Caco-2 (cell line): ENCODE measurements around the gene EEF2. TPM values are rescaled to one million over a fixed set of nuclear protein-coding genes. Genes with fewer than 3 reads are reported as not detected.
"Not testable (repeated sequence)": the region's sequence is repeated elsewhere in the genome, so short reads cannot be mapped to it uniquely, and the experiment has no call there.

Source experiments
- BruUV-seq: library from RNA; stranded (reverse); fragments of 400-500 nt; replicated peaks from 2 replicates; lab custom pipeline; 2021; lab: Mats Ljungman, UMichigan
- CTCF ChIA-PET: fragments of 300-600 bp; sonication (Branson Sonifier 250); formaldehyde crosslinking; loops from one replicate; lab custom pipeline; 2022; ENCODE audit warnings: antibody characterized with exemption; lab: Charles Lee
- POLR2A ChIA-PET: fragments of 300-600 bp; sonication (Branson Sonifier 250); formaldehyde crosslinking; loops from one replicate; lab custom pipeline; 2022; ENCODE audit warnings: antibody characterized with exemption; lab: Charles Lee
- DNase-seq, 2 experiments: peaks; one replicate each; pipeline versions ENCODE4 v3.0.0 to v3.0.0-alpha.2; 2020 to 2022
- H3K27me3 ChIP-seq: replicated peaks from 2 replicates; pipeline ENCODE4 v1.6.0; 2011; ENCODE audit warnings: low read length; ENCODE audit not compliant: control insufficient read depth, insufficient read depth
- H3K36me3 ChIP-seq: 2 replicates; pipeline ENCODE4 v1.5.1; 2011; ENCODE audit warnings: low read length; ENCODE audit not compliant: control insufficient read depth, insufficient read depth
- H3K4me1 ChIP-seq: fragments of 250-450 bp; sonication (Bioruptor Pico); 2 replicates; pipeline ENCODE4 v1.5.1; 2020; ENCODE audit warnings: mild to moderate bottlenecking
- H3K4me3 ChIP-seq: 2 replicates; pipeline ENCODE4 v1.5.1; 2011; ENCODE audit warnings: low read depth, mild to moderate bottlenecking, control low read depth, low read length
- H3K9me3 ChIP-seq: fragments of 250-450 bp; sonication (Bioruptor Pico); 2 replicates; pipeline ENCODE4 v1.5.1; 2020; ENCODE audit warnings: mild to moderate bottlenecking, moderate library complexity
- H3K27ac Mint-ChIP-seq: one replicate; pipeline ENCODE4 v1.8.0; 2022; ENCODE audit warnings: mixed read lengths; ENCODE audit not compliant: unreplicated experiment
- H3K27me3 Mint-ChIP-seq: one replicate; pipeline ENCODE4 v1.8.0; 2022; ENCODE audit warnings: mixed read lengths; ENCODE audit not compliant: insufficient read depth, unreplicated experiment
- H3K36me3 Mint-ChIP-seq: one replicate; pipeline ENCODE4 v1.8.0; 2022; ENCODE audit warnings: mild to moderate bottlenecking, mixed read lengths; ENCODE audit not compliant: insufficient read depth, unreplicated experiment
- H3K4me1 Mint-ChIP-seq: one replicate; pipeline ENCODE4 v1.8.0; 2022; ENCODE audit warnings: low read depth, mixed read lengths; ENCODE audit not compliant: unreplicated experiment
- H3K4me3 Mint-ChIP-seq: one replicate; pipeline ENCODE4 v1.8.0; 2022; ENCODE audit warnings: mild to moderate bottlenecking, moderate library complexity, mixed read lengths; ENCODE audit not compliant: unreplicated experiment
- H3K9me3 Mint-ChIP-seq: one replicate; pipeline ENCODE4 v1.8.0; 2022; ENCODE audit warnings: mixed read lengths; ENCODE audit not compliant: unreplicated experiment
- intact Hi-C: fragments of 100-400 bp; cut with micrococcal nuclease; formaldehyde crosslinking; loops from one replicate; pipeline ENCODE4 v1.10.0; 2022; ENCODE audit not compliant: unreplicated experiment
- total RNA-seq: library from RNA; stranded (reverse); gene quantifications from 2 replicates; pipeline ENCODE4 v1.2.3, GENCODE V29; 2022
- TF ChIP-seq, protein P1 (sequence below), 2 experiments: fragments of 200-600 bp in 1 of 2; IDR thresholded peaks; 1 replicate in 1 of 2; 2 replicates in 1 of 2; pipeline versions ENCODE4 v1.5.1 to v1.8.0; 2011 to 2022; ENCODE audit warnings: antibody characterized with exemption in 1 of 2, control low read depth in 1 of 2, inconsistent platforms in 1 of 2, low read depth in 1 of 2, low read length in 1 of 2, mild to moderate bottlenecking in 1 of 2, moderate library complexity in 1 of 2; ENCODE audit not compliant: insufficient read depth in 1 of 2, severe bottlenecking in 1 of 2, unreplicated experiment in 1 of 2

EEF2 gene
- total RNA-seq, 1 experiment from 2014 or later = 2,157 TPM

DNA sequence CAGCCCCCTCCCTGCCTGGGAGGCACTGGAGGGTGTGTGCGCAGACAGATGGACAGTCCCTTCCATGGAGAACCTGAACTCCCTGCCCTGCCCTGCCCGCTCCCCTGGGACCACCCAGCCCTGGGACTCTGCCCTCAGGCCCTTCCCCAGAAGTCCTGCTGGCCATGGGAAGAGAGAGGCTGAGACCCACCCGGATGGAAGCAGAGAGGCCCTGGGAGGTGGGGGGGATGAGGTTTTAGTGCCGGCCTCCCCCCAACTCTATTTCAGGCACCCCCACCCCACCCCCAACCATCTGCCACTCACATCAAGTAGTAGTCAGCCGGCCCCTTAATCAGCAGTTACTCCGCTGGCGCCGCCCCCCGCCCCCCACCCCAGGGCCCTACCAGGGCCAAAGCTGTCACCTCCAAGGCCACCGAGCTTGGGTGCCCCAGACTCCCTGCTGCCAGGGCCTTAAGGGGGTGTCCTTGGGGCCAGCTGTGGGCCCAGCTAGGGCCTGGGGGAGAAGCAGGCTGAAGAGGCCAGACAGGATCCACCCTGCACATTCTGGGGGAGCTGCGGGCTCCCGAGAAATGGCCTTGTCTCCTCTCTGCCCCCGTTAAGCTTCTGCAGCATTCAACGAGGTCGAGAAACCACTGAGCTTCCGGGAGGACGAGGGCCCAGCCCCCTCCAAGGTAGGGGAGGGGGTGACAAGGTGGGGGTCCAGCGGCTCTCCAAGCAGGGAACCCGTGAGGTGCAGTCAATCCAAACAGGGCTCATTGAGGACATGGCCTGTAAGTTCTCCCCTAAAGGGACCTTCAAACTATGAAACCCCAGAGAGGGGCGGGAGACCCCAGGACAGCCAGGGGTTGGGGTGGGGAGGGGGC, 35.0 kb downstream of the EEF2 start:
- DNase-seq = no peak
- Histone ChIP-seq H3K4me1 (peaks cover 6% of the 10 kb centered on the region; the same call in 1 of the 2 replicates), H3K4me3 (no peak overlapping the region), H3K27me3 (no peaks in the 10 kb centered on the region), H3K36me3 (no peaks in the 10 kb centered on the region), H3K9me3 (no peaks in the 10 kb centered on the region)
- H3K27me3 Mint-ChIP-seq = no peaks in the 10 kb centered on the region
- ChIA-PET CTCF (no interaction called here), POLR2A (no interaction called here)
- intact Hi-C loops = no loop called here
- TF ChIP-seq, protein P1, sequence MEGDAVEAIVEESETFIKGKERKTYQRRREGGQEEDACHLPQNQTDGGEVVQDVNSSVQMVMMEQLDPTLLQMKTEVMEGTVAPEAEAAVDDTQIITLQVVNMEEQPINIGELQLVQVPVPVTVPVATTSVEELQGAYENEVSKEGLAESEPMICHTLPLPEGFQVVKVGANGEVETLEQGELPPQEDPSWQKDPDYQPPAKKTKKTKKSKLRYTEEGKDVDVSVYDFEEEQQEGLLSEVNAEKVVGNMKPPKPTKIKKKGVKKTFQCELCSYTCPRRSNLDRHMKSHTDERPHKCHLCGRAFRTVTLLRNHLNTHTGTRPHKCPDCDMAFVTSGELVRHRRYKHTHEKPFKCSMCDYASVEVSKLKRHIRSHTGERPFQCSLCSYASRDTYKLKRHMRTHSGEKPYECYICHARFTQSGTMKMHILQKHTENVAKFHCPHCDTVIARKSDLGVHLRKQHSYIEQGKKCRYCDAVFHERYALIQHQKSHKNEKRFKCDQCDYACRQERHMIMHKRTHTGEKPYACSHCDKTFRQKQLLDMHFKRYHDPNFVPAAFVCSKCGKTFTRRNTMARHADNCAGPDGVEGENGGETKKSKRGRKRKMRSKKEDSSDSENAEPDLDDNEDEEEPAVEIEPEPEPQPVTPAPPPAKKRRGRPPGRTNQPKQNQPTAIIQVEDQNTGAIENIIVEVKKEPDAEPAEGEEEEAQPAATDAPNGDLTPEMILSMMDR (IDR thresholded peaks at IDR 0.05; ENCODE audit: insufficient read depth in 1 of 2, low read depth in 1 of 2, low read length in 1 of 2, severe bottlenecking in 1 of 2, unreplicated experiment in 1 of 2) = no peak
- peaks cover 11% of the 10 kb centered on the region for H3K4me1 Mint-ChIP-seq
- H3K9me3 Mint-ChIP-seq = no peaks in the 10 kb centered on the region
- peaks cover 6% of the 10 kb centered on the region for H3K36me3 Mint-ChIP-seq
- BruUV-seq = no TSS peak
- no peak overlapping the region for H3K27ac Mint-ChIP-seq
- H3K4me3 Mint-ChIP-seq = no peak overlapping the region

DNA sequence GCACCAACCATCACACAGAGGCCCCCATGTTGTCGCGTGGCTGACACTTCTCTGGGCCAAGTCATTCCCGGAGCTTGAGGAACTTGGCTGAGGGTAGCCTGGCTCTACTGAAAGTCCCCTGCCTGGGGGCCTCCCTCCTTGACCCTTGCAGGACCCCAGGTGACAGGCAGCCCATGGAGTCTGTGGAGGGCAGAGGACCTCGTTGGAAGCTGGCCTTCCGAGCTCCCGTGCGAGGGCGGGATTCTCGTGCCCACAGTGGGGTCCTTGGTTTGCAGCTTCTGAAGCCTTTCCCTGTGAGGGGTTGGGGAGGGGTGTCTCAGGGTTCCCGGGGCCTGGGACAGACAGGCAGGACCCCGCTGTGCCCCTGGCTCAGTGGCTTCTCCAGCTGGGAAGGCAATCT, 36.0 kb downstream of the EEF2 start:
- Histone ChIP-seq H3K27me3 (no peaks in the 10 kb centered on the region), H3K9me3 (no peaks in the 10 kb centered on the region), H3K4me1 (peaks cover 6% of the 10 kb centered on the region; the same call in 1 of the 2 replicates), H3K4me3 (no peak overlapping the region), H3K36me3 (no peaks in the 10 kb centered on the region)
- no peak overlapping the region for H3K4me3 Mint-ChIP-seq
- no peak overlapping the region for H3K27ac Mint-ChIP-seq
- intact Hi-C loops = no loop called here
- no peaks in the 10 kb centered on the region for H3K27me3 Mint-ChIP-seq
- TF ChIP-seq, protein P1 (IDR thresholded peaks at IDR 0.05; ENCODE audit: insufficient read depth in 1 of 2, low read depth in 1 of 2, low read length in 1 of 2, severe bottlenecking in 1 of 2, unreplicated experiment in 1 of 2) = no peak
- H3K36me3 Mint-ChIP-seq = peaks cover 6% of the 10 kb centered on the region
- POLR2A ChIA-PET = no interaction called here
- no peak for DNase-seq
- H3K9me3 Mint-ChIP-seq = no peaks in the 10 kb centered on the region
- CTCF ChIA-PET = no interaction called here
- BruUV-seq = no TSS peak
- peaks cover 11% of the 10 kb centered on the region for H3K4me1 Mint-ChIP-seq

DNA sequence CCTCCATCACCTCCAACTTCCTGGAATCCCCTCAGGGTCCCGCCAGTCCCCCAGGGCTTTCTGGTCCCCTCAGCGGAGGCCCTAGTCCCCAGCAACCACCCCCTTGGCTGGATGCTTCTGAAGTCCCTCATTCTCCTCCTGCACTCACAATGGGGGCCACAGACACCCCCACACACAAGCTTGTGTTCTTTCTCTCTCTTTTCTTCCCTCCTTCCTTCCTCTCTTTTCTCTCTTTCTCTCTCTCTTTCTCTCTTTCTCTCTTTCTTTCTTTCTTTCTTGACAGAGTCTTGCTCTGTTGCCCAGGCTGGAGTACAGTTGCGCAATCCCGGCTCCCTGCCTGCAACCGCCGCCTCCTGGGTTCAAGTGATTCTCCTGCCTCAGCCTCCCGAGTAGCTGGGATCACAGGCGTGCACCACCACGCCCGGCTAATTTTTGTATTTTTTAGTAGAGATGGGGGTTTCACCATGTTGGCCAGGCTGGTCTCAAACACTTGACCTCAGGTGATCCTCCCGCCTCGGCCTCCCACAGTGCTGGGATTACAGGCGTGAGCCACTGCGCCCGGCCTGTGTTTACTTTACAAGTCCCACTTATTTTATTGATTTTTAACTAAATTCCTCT, 37.8 kb downstream of the EEF2 start:
- intact Hi-C loops, DNase-seq, H3K4me3 Mint-ChIP-seq, H3K4me1 Mint-ChIP-seq, H3K9me3 Mint-ChIP-seq, H3K27me3 ChIP-seq, H3K9me3 ChIP-seq, H3K27me3 Mint-ChIP-seq, H3K4me1 ChIP-seq, H3K27ac Mint-ChIP-seq, POLR2A ChIA-PET, H3K36me3 Mint-ChIP-seq, H3K4me3 ChIP-seq, H3K36me3 ChIP-seq, BruUV-seq, CTCF ChIA-PET: not testable (repeated sequence)
